NCI-H2029 (cell line): ENCODE measurements around the gene PTPRC.

ENCODE experiments used
- DNase-seq: peaks from one replicate; lab custom pipeline; 2025; lab: John Stamatoyannopoulos, UW

PTPRC gene

GRCh38 chr1:198701250-198701649 lies 62.4 kb downstream of the PTPRC start:
- no peak for DNase-seq

DNA sequence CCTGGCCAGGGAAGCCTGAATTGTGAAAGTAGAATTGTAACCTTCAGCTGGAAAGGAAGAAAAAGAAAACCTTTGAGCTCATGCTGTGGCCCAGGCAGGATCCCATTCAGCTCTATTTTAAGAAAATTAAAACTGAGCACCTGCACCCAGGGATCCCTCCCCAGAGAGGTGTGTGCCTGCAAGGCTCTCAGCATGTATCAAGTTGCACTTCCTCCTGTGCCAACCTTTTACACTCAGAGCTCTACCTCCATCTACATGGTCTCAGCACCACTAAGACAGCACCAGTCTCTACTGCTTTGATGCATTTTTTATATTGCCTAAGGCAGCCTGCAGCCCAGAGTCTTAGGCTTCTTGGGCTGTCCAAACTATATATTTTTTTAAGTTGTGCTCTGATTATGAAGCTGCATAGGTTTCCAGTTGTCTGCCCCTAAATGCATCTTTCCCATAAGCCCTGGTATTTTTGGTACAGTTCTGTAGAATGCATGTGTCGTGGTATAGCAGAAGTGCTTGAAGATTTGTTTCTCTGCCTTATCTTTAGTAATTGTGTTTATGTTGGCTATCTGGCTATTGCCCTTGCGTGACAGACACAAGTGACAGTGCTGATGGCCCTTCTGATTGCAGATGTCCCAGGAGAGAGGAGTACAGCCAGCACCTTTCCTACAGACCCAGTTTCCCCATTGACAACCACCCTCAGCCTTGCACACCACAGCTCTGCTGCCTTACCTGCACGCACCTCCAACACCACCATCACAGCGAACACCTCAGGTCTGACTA lies 63.1 kb downstream of the PTPRC start:
- no peak for DNase-seq

- no peak for DNase-seq
These were observed 70.1 kb downstream of the PTPRC start for GRCh38 chr1:198708761-198709525.

DNA sequence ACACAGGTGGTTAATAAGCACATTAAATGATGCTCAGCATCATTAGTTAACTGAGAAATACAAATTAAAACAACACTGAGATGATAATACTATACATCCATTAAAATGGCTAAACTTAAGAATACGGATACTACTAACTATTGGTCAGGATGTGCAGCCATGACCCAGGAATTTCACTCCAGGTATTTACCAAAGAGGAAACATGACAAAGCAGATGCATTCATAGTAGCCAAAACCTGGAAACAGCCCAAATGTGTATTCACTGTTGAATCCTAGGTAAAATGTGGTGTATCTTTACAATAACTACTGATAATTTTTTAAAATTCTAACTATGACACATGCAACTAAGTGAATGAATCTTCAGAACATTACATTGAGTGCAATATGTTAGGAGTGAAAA lies 73.0 kb downstream of the PTPRC start:
- no peak for DNase-seq

- no peak for DNase-seq
These were observed 74.2 kb downstream of the PTPRC start for GRCh38 chr1:198713081-198713480.

GRCh38 chr1:198714271-198714670 lies 75.4 kb downstream of the PTPRC start:
- DNase-seq: no peak

DNA sequence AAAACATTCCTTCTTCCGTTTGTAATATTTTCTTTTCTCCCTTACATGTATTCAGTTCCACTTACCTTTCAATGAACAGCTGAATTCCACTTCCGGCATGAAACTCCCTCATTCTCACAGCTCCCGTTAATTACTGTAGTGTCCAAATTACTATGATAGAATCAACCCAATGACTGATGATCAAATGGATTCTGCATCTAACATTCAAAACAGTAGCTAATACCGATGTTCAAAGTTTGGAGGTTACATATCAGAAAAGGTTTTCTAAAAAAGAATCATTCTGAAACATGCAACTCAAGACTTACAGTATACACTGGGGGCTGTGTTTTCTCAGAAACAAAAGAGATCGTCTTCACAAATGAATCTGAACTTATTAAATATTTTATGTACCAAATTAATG lies 77.2 kb downstream of the PTPRC start:
- no peak for DNase-seq

DNA sequence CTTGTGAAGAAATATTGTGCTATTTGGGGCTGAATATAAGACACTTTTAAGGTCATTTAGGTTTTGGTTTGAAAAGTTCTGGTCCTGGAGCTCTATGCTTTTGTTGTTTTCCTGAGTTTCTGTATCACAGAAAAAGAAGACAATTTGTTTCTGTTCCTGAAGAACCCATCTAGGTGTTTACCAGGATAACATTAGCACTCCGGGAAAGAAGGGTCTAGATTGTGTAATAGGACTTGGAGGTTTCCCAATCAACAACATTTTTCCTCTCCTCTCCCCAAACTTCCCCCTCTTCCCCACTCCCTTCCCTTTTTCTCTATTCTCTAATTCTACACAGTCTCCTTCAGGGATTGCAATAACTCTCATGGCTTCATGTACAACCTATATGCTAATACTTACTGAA lies 78.7 kb downstream of the PTPRC start:
- DNase-seq: no peak

DNA sequence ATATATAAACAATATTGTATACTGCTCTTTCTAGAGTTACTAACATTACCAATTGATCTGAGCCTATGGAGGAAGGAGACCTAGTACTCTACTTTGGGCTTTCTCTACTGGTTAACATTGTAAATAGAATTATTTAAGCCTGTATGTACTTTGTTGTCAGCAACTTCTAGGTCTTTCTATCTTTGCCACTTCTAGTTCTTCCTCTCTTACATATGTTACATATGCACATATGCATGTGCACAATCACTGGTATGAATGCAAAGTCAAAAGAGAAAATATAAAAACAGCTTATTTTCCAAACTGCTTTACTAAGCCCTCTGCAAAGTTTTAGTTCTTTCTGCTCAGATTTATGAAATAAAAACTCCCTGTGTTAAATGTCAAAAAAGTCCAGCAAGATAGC lies 84.3 kb downstream of the PTPRC start:
- no peak for DNase-seq

DNA sequence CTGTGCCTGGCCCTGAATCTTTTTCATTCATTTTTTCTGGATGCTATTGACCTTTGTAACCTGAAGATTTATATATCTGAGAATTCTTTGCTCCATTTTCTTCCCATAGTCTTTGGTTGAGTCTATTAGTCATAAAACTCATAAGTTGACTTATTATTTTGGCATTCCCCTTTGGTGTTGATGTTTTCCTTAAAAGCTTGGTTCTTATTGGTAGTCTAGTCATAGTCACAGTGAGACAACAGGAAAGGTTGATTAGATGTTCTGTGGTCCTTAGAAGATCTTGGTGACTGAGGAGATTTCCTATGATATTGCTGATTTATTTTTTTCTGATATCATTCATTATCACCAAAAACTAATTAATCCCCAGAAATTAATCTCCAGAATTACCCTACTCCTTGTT lies 86.2 kb downstream of the PTPRC start:
- DNase-seq: no peak

GRCh38 chr1:198726455-198726854 lies 87.6 kb downstream of the PTPRC start:
- no peak for DNase-seq

- no peak for DNase-seq
These were observed 90.5 kb downstream of the PTPRC start for GRCh38 chr1:198729195-198729863.

- no peak for DNase-seq
These were observed 92.1 kb downstream of the PTPRC start for GRCh38 chr1:198730952-198731351.

GRCh38 chr1:198734323-198735008 lies 95.6 kb downstream of the PTPRC start:
- no peak for DNase-seq

DNA sequence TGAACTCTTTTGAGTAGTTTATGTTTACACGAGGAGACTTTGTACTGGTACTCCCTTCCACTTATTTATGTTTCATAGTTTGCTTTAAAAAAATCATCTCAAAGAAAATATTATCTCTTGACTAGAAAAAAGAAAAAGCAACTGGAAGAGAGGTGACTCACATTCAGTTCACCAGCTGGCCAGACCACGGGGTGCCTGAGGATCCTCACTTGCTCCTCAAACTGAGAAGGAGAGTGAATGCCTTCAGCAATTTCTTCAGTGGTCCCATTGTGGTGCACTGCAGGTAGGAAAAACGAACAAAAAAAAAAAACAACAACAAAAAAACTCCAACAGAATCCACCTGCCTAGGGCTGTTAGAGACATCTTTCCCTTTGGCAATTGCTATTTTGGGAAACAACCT lies 102.9 kb downstream of the PTPRC start:
- no peak for DNase-seq

- DNase-seq: no peak
These were observed 108.3 kb downstream of the PTPRC start for GRCh38 chr1:198747127-198747526.

DNA sequence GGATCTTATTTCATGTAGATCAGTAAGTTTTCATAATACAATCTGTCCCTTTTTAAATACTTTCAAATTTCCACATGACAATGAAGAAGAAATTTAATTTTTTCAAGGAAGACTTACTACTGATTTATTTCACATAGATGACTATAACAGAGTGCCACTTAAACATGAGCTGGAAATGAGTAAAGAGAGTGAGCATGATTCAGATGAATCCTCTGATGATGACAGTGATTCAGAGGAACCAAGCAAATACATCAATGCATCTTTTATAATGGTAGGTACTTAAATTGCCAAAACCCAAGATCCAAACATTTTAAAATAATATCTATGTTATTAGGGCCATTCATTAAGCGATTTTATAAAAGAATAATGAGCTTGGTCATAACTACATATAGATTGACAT lies 110.4 kb downstream of the PTPRC start:
- no peak for DNase-seq

DNA sequence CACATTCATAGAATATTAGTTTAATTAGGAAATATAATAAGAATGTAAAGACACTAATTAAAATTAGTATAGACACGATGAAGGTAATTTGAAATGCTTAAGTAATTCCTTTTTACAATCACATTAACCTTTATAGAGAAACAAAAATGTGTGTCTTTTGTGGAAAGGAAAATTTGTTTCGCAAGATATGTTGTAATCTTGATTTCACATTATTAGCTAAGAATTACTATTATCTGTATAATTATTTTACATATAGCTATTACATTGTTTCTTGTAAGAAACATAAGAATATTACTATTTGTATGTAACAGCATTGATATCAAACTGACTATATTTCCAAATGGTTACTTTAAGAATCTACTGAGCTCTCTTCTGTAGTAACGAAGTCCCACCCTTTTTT lies 111.2 kb downstream of the PTPRC start:
- DNase-seq: no peak

DNA sequence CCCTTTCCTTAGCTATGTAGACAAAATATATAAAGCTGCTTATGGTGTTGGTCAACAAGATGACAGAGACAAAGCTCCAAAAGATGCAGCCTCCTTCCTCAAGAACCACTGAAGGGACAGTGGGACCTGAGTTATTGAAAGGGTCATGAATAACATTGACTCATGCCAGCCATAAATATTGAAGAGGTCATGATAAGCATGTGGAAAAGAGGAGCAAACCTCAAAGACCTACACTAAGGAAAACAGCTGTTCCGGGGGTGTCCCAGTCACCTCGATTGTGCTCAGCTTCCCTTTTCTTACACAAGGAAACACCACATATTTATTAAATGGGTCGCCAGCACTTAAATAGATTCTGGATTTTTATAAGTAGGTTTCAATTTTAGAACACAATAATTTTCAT lies 112.9 kb downstream of the PTPRC start:
- DNase-seq: no peak

GRCh38 chr1:198754670-198755069 lies 115.8 kb downstream of the PTPRC start:
- no peak for DNase-seq

GRCh38 chr1:198755715-198756114 lies 116.9 kb downstream of the PTPRC start:
- DNase-seq: no peak

GRCh38 chr1:198756470-198756869 lies 117.6 kb downstream of the PTPRC start:
- no peak for DNase-seq
